ENCODE measurements around the gene SLC23A1. TPM values are rescaled to one million over a fixed set of nuclear protein-coding genes. Genes with fewer than 3 reads are reported as not detected.

SLC23A1 gene
- total and polyA plus RNA-seq, 9 of the 15 experiments (the other 6 are each of a cell fraction or from before 2014, with no cell fraction given) = 0.03 to 0.20 (median 0.05) TPM; not detected in 5

DNA sequence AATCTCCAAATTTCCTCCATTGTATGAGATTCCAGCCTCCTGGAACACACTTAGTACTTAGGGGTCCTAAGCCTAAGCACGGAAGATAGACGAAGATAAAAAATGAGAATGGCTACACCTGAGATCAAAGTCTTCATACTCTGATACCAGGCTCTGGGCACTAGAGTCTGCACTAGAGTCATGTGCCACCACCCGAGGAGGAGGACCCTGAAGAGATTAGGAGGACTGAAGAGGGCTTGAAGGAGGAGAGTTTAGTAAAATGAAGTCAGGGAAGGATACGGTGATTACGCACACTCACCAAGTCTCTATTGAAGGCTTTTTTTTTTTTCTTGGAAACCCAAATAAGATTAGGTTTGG, 21.4 kb upstream of the SLC23A1 start (continued):
- TF ChIP-seq, protein P1, sequence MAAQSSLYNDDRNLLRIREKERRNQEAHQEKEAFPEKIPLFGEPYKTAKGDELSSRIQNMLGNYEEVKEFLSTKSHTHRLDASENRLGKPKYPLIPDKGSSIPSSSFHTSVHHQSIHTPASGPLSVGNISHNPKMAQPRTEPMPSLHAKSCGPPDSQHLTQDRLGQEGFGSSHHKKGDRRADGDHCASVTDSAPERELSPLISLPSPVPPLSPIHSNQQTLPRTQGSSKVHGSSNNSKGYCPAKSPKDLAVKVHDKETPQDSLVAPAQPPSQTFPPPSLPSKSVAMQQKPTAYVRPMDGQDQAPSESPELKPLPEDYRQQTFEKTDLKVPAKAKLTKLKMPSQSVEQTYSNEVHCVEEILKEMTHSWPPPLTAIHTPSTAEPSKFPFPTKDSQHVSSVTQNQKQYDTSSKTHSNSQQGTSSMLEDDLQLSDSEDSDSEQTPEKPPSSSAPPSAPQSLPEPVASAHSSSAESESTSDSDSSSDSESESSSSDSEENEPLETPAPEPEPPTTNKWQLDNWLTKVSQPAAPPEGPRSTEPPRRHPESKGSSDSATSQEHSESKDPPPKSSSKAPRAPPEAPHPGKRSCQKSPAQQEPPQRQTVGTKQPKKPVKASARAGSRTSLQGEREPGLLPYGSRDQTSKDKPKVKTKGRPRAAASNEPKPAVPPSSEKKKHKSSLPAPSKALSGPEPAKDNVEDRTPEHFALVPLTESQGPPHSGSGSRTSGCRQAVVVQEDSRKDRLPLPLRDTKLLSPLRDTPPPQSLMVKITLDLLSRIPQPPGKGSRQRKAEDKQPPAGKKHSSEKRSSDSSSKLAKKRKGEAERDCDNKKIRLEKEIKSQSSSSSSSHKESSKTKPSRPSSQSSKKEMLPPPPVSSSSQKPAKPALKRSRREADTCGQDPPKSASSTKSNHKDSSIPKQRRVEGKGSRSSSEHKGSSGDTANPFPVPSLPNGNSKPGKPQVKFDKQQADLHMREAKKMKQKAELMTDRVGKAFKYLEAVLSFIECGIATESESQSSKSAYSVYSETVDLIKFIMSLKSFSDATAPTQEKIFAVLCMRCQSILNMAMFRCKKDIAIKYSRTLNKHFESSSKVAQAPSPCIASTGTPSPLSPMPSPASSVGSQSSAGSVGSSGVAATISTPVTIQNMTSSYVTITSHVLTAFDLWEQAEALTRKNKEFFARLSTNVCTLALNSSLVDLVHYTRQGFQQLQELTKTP (IDR thresholded peaks at IDR 0.05; ENCODE audit: low read depth in 1 of 2, partially characterized antibody in 2 of 2) = peak in 1 of 2 experiments; percentile 21
- TF ChIP-seq NR2F6 (CRISPR knock-in tag; IDR thresholded peaks at IDR 0.05) (no peak), SOX6 (IDR thresholded peaks at IDR 0.05) (no peak), PRMT5 (CRISPR knock-in tag; IDR thresholded peaks at IDR 0.05) (no peak), ARNT (IDR thresholded peaks at IDR 0.05) (no peak), YBX1 (IDR thresholded peaks at IDR 0.05) (no peak), IRF2 (CRISPR knock-in tag; IDR thresholded peaks at IDR 0.05) (no peak), ZNF717 (CRISPR knock-in tag; IDR thresholded peaks at IDR 0.05) (no peak), ZNF445 (CRISPR knock-in tag; IDR thresholded peaks at IDR 0.05; ENCODE audit: low read depth) (no peak), CHCHD3 (CRISPR knock-in tag; IDR thresholded peaks at IDR 0.05) (no peak), SPI1 (IDR thresholded peaks at IDR 0.05; ENCODE audit: borderline replicate concordance, low read depth, low read length) (no peak), POLR2H (tag; IDR thresholded peaks at IDR 0.05; ENCODE audit: low read depth) (0 out of 2 replicates have a peak, but pooled peaks have one; percentile 20), TRIM28 (IDR thresholded peaks at IDR 0.05) (no peak), PHB2 (IDR thresholded peaks at IDR 0.05; ENCODE audit: low read depth) (0 out of 2 replicates have a peak, but pooled peaks have one; percentile 24), GATA2 (CRISPR knock-in tag; IDR thresholded peaks at IDR 0.05) (peak; percentile 16; the same call in 1 of the 2 replicates), SREBF1 (IDR thresholded peaks at IDR 0.05; ENCODE audit: borderline replicate concordance, low read depth, low read length) (no peak), NFRKB (IDR thresholded peaks at IDR 0.05; ENCODE audit: low read depth) (no peak)
- TF ChIP-seq, protein P2, sequence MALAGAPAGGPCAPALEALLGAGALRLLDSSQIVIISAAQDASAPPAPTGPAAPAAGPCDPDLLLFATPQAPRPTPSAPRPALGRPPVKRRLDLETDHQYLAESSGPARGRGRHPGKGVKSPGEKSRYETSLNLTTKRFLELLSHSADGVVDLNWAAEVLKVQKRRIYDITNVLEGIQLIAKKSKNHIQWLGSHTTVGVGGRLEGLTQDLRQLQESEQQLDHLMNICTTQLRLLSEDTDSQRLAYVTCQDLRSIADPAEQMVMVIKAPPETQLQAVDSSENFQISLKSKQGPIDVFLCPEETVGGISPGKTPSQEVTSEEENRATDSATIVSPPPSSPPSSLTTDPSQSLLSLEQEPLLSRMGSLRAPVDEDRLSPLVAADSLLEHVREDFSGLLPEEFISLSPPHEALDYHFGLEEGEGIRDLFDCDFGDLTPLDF (CRISPR knock-in tag; IDR thresholded peaks at IDR 0.05) = no peak; the same call in 1 of the 2 replicates
- TF ChIP-seq, protein P3, sequence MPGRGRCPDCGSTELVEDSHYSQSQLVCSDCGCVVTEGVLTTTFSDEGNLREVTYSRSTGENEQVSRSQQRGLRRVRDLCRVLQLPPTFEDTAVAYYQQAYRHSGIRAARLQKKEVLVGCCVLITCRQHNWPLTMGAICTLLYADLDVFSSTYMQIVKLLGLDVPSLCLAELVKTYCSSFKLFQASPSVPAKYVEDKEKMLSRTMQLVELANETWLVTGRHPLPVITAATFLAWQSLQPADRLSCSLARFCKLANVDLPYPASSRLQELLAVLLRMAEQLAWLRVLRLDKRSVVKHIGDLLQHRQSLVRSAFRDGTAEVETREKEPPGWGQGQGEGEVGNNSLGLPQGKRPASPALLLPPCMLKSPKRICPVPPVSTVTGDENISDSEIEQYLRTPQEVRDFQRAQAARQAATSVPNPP (IDR thresholded peaks at IDR 0.05; ENCODE audit: borderline replicate concordance, insufficient read depth, insufficient read length) = no peak
- TF ChIP-seq, protein P4, sequence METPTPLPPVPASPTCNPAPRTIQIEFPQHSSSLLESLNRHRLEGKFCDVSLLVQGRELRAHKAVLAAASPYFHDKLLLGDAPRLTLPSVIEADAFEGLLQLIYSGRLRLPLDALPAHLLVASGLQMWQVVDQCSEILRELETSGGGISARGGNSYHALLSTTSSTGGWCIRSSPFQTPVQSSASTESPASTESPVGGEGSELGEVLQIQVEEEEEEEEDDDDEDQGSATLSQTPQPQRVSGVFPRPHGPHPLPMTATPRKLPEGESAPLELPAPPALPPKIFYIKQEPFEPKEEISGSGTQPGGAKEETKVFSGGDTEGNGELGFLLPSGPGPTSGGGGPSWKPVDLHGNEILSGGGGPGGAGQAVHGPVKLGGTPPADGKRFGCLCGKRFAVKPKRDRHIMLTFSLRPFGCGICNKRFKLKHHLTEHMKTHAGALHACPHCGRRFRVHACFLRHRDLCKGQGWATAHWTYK (CRISPR knock-in tag; IDR thresholded peaks at IDR 0.05) = peak; percentile 18; the same call in 1 of the 2 replicates
- TF ChIP-seq, protein P5, sequence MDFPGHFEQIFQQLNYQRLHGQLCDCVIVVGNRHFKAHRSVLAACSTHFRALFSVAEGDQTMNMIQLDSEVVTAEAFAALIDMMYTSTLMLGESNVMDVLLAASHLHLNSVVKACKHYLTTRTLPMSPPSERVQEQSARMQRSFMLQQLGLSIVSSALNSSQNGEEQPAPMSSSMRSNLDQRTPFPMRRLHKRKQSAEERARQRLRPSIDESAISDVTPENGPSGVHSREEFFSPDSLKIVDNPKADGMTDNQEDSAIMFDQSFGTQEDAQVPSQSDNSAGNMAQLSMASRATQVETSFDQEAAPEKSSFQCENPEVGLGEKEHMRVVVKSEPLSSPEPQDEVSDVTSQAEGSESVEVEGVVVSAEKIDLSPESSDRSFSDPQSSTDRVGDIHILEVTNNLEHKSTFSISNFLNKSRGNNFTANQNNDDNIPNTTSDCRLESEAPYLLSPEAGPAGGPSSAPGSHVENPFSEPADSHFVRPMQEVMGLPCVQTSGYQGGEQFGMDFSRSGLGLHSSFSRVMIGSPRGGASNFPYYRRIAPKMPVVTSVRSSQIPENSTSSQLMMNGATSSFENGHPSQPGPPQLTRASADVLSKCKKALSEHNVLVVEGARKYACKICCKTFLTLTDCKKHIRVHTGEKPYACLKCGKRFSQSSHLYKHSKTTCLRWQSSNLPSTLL (IDR thresholded peaks at IDR 0.05) = no peak
